Stimulated activated CD8-positive, alpha-beta memory T cell treated with anti-CD3 and anti-CD28 coated beads, Interleukin-7, amount 100 ng/mL, for 48 hours (primary cell): ENCODE data around the gene MYCN.

Source experiments
- DNase-seq, 2 donors: peaks; one replicate each; pipeline ENCODE4 v3.0.0-alpha.2; 2020; ENCODE audit warnings: low read depth in 1 of 2; ENCODE audit errors: extremely low read depth in 1 of 2

MYCN gene

DNA sequence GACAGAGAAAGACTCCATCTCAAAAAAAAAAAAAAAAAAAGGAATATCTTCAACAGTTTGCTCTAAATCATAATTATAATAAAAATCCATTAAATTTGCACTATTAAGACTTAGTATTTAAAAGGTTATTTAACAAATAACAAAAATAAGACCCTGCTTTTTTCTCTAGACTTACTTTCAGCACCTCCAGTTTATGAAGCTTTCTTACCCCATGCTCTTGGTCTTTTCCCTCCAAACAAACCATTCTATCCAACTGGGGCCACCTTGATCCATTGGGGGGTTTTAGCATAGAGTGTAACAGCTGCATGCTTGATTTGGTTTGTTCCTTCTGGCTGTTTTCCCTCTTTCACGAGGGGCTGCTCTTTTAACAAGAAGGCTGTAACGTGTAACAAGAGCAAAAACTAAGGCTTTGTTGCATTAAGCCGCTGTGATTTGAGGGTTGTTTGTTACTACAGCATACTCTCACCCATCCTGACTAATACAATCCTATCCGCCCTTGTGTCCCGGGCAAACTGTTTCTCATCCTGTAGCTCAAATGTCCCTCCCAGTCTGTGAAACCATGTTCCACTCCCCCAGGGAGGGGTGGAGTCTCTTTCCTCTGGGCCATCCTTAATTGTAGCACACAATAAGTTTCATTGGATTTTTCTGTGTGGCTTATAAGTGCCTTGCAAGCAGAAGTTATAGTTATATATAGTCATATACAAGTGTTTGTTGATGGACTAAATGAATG is 9.6 kb upstream of the MYCN start:
- no peak for DNase-seq

DNA sequence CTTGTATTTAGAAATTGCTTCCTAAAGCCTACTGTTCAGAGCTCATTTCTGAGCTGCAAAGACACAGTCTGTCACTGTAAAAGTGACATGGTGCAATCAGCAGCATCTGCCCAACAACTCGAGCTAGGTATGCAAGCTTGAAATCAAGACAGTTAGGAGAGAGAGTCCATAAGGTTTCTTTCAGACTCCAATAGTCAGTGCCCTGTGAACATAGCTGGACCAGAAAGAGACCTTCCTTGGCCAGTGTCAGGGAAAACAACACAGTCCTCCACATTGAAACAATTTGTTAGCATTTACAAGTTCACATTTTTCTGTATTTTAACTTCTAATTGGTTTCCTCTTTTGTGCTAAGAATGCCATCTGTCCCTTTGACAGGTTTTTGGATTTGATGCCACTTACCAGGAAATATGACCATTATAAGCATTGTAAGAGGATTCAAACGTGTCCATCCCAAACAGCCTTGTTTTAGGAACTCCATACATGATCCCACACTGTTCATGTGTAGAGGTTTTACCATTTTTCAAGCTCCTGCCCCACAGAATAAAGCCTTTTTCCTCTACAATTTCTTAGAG is 8.9 kb upstream of the MYCN start:
- DNase-seq: no peak

DNA sequence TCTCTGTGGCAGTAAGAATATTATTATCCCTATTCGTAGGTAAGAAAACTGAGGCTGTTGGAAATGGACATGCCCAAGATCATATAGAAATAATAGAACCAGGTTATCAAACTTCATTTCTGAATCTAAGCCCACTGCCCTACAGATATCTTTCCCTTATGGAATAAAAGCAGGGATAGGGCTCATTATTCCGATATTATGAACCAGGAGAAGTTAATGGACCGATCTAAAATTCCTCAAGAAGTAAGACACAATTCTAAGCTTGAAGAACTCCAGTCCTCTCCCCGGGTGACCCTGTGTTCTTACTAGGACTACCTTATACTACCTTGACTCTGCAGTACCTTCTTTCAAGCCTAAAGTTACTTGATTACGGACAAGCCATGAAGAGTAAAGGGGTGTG is 8.4 kb upstream of the MYCN start:
- DNase-seq: no peak

DNA sequence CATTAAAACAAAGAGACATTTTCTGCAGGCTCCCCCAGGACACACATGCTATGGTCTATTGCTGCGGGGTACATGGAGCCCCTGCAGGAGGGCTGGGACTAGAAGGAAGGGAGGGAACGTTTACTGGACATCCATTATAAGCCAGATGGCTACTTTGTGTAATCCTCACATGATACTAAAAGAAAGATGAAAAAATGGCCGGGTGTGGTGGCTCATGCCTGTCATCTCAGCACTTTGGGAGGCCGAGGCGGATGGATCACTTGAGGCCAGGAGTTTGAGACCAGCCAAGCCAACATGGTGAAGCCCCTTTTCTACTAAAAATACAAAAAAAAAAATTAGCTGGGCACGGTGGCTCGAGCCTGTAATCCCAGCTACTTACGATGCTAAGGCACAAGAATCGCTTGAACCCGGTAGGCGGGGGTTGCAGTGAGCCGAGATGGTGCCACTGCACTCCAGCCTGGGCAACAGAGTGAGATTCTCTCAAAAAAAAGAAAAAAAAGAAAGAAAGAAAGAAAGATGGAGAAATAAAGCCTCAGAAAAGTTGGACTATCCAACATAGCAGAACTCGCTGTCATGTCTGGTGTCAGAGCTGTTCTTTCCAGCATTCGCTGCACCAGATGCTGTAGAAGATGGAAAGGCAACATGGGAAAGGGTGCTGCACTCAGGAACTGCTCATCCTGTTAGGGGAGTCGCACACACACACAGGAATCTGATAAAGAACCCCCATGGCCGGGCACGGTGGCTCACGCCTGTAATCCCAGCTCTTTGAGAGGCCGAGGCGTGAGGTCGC is 7.8 kb upstream of the MYCN start:
- no peak for DNase-seq

DNA sequence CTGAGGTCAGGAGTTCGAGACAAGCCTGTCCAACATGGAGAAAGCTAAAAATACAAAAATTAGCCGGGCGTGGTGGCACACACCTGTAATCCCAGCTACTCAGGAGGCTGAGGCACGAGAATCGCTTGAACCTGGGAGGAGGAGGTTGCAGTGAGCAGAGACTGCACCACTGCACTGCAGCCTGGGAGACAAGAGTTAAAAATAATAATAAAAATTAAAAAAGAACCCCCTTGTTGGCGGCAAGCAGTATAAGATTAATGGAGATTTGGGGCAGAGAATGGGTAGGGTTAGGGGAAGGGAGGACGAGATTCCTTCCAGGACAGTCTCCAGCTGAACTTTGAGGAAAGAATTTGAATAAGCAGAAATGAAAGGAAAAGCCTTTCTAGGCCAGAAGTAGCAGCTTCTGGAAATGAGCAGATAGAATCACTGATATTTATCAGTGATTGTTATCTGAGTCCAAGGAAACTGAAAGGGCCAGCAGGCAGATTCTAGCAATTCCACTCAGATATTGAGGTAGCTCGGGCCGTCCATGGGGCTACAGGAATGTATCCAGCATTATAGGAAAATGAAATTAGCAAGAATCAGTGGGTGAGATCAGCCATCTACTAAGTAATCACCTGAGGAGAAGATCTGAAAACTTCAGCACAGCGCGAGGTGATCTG is 7.0 kb upstream of the MYCN start:
- no peak for DNase-seq

DNA sequence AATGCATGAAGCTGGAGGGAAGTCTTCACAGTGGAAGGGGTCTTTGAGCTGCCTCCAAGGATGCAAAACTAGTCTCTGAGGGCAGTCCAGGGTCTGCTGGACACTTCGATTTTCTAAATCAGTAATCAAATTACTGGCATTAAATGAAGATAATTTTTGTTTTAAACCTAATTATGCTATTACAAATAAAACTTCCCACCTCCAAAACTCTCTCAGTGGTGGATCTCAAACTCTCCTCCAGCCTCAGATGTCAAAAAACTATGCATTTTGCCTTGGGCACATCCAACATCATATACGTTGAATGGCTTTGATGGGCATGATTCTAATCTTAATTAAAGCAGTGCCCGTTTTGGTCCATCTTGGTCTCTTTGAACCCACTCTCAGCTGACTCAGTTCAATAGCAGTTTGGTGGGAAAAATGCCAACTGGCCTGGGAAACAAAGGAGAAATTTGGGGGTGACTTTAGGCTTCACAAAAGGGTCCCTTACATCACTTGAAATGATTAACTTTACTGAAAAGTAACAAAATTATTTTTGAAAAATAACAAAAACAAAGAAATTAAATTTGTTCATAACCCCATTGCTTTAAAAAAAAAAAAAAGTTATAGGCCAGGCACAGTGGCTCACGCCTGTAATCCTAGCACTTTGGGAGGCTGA is 5.9 kb upstream of the MYCN start:
- no peak for DNase-seq

DNA sequence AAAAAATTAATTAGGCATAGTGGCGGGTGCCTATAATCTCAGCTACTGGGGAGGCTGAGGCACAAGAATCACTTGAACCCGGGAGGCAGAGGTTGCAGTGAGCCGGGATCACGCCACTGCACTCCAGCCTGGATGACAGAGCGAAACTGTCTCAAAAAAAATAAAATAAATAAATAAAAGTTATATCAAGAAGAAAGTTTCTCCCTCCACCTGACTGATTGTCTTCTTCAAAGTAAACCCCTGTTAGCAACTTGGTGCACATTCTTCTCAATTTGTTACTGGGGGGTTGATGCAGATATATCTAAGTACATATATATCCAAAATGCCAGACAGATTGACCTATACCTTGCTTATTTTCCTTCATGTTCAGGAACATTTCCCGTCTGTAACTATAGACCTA is 5.2 kb upstream of the MYCN start:
- no peak for DNase-seq

DNA sequence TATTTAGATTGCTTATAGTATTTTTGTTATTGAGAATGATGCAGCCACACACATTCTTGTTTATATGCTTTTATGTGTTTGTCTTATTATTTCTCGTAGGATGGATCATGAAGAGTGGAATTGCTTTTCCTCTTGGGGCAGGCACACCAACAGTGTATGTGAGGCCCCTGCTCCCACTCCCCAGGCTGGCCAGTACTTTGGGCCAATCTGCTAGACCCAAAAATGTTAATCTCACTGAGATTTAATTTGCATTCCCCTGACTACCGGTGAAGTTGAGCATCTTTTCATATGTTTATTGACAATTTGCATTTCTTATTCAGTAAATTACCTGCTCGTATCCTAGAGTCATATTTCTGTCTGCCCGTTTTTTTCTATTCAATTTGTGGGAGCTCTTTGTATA is 4.7 kb upstream of the MYCN start:
- no peak for DNase-seq

DNA sequence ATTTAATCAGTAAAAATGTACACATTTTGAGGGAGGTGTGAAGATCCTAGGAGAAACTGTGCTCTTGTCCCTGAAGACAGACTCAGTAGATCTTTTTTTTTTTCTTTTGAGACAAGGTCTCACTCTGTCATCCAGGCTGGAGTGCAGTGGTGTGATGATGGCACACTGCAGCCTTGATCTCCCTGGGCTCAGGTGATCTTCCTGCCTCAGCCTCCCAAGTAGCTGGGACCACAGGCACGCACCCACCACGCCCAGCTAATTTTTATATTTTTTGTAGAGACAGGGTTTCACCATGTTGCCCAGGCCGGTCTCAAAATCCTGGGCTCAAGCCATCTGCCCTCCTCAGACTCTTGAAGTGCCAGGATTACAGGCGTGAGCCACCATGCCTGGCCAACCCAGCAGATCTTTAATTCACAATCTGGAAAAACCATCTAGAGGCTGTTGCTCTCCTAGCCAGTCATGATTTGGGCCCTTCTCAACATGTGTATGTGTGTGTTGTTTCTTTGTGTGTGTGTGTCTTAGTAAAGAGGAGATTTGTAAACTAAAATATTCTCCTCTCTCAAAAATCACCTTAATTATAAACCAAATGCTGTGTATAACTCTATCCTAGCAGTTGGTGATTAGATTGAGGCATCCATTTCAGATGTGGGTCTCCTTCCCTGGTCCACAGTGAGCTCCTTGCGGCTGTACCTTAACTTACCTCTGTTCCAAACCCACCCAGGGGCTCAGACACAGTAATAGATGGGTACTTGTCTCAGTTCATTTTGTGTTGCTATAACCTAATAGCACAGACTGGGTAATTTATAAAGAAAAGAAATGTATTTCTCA is 3.9 kb upstream of the MYCN start:
- DNase-seq: no peak

DNA sequence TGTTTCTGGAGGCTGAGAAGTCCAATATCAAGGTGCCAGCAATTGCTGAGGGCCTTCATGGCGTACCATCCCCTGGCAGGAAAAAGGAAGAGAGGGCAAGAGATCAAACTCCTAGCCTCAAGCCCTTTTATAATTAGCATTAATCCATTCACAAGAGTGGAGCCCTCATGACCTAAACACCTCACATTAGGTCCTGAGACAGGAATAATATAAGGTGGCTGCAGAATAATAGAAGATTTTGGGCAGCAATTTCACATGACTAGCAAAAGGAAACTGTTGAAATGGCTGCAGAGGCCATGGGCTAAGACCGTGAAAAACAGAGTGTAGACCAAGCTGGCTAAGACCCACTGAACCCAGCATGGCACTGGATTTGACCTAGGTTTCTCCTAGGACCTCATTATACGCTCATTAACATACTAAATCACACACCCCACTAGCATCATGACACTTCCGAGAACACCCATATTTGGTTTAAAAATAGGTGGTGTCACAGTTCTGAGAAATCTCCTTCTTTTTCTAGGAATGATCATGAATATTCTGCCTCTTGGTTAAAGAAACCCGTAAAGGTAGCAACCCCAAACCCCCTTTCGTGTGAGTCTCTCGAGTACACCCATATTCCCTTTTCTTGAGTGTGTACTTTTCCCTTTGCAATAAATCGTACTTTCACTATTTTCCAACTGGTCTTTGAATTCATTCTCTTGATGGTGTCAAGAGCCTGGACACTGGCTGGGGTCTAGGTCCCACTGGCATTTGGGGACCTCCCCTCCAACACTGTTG is 3.1 kb upstream of the MYCN start:
- DNase-seq: no peak

DNA sequence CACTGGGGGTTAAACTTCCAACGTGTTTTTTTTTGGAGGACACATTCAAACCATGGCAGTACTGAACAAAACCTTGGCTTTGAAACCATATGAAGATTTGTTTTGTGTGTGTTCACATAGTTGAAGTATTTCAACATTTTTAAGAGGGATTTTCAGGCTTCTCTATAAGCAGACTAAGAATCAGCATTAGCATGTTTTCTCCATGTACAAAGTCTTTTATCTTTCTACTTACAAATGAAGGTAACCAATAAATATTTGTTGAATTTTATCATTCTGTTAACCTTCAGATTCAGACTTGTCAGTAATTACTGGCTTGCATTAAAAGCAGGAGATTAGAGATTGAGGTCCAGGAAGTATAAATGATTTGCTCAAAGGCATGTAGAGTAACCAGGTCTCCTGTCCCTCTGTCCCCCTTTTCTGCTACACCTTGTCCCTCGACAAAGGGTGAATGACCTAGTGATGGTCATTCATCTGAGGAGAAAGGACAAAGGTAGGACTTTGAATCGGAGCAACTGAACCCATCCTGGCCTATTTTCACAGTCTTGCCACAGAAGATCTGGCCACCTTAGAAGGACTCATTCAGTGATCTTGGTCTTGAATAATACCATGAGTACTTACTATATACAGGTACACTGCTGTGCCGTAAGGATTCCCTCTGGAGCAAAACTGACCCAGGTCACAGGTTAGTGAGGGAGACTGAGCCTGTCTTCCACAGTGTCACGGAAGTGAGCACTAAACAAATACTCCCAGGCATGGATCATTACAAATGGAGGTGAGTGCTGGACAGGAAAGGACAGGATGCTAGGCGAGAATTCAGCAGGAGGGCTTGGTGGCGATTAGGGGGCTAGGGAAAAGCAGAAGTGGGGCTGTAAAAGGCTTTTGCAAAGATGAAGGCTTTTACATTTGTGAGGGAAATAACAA is 2.2 kb upstream of the MYCN start:
- DNase-seq: no peak

DNA sequence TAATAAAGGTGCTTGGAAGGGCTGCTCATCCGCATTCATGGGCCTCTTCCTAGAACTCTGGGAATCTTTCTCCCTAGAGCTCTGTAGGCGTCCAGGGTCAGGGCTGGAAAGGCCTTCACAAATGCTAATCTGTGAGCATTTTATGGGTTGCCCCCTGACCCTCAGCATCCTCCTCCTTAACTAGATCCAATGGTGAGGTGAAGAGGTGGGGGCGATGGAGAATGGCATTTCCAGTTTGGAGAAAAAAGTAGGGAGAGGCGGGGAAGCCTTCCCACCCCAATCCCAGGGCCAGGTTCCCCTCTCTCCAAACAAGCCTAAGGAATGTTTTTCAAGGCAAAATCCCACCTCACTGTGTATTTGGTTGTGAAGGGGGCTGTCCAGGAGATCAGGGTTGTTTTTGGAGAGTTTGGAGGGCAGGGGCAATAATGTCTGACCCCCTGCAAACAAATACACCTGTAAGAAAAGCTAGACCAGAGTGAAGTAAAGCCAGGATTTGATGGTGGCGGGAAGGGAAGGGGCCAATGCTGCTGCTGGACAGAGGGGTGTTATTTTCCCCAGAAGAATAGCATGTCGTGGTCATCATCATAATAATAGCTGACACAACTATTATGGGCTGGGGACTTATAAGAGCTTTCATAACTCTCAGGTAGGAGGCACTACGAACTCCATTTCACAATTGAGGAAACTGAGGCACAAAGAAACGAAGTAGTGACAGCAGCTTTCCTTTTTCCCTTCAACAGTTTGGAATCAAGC is 1.4 kb upstream of the MYCN start:
- DNase-seq: no peak

DNA sequence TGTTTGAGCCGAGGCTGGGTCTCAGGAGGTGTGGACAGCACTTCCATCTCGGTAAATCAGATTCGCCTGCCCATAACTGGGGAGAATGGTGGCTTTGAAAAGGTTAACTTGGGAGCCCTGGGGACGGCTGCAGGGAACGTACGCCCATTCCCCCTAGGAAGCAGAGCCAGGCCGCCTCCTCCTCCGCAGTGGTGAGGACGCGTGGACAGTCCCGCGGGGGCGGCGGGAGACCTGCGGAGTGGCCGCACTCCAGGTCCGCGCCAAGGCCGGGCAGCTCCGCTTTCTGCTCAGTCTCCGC is 845 bp upstream of the MYCN start:
- no peak for DNase-seq

DNA sequence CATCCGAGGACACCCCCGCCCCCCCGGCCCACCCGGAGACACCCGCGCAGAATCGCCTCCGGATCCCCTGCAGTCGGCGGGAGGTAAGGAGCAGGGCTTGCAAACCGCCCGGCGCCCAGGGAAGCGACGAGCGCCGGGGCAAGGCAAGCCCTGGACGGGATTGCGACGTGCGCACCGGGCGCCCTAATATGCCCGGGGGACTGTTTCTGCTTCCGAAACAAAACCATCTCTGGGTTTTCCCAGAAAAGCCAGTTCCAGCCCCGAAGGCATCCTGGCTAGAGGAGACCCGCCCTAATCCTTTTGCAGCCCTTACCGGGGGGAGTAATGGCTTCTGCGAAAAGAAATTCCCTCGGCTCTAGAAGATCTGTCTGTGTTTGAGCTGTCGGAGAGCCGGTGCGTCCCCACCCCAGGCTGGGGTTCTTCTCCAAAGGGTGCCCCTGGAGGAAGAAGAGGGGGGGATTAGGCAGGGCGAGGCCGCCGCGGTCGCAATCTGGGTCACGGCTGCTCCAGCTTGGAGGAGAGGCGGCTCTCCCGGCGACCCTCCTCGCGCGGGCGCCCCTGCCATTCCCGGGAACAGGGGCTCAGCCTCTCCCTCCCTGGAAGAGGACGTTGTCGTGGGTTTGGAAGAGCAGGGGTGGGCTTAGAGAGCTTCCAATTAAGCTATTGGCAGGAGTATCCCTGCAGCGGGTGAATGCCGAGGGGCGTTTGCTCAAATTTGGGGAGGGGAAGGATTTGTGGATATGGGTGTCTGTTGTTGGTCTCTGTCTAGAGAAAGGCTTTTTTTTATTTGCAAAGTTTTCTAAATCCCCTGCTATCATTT is 521 bp downstream of the MYCN start:
- no peak for DNase-seq

DNA sequence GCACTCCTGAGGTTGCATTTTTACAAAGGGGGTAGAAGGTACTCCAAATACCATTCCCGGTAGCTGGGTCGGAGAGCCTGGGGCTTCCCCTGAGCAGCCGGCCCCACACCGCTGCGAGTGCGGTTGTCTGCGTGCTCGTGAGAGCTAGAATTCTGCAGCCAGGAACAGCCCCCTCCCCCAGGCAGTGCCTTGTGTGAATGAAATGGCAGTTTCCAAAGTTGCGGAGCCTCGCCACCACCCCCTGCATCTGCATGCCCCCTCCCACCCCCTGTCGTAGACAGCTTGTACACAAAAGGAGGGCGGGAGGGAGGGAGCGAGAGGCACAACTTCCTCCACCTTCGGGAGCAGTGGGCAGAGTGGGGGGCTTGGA is 1.1 kb downstream of the MYCN start:
- no peak for DNase-seq

DNA sequence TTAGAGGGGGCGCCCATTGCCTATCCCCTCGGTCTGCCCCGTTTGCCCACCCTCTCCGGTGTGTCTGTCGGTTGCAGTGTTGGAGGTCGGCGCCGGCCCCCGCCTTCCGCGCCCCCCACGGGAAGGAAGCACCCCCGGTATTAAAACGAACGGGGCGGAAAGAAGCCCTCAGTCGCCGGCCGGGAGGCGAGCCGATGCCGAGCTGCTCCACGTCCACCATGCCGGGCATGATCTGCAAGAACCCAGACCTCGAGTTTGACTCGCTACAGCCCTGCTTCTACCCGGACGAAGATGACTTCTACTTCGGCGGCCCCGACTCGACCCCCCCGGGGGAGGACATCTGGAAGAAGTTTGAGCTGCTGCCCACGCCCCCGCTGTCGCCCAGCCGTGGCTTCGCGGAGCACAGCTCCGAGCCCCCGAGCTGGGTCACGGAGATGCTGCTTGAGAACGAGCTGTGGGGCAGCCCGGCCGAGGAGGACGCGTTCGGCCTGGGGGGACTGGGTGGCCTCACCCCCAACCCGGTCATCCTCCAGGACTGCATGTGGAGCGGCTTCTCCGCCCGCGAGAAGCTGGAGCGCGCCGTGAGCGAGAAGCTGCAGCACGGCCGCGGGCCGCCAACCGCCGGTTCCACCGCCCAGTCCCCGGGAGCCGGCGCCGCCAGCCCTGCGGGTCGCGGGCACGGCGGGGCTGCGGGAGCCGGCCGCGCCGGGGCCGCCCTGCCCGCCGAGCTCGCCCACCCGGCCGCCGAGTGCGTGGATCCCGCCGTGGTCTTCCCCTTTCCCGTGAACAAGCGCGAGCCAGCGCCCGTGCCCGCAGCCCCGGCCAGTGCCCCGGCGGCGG is 1.7 kb downstream of the MYCN start:
- DNase-seq: no peak
